NCI-H69 (cell line): ENCODE data around the gene HAND2.

Experiments
- DNase-seq: peaks from one replicate; lab custom pipeline; 2025; lab: John Stamatoyannopoulos, UW

The HAND2 gene

DNA sequence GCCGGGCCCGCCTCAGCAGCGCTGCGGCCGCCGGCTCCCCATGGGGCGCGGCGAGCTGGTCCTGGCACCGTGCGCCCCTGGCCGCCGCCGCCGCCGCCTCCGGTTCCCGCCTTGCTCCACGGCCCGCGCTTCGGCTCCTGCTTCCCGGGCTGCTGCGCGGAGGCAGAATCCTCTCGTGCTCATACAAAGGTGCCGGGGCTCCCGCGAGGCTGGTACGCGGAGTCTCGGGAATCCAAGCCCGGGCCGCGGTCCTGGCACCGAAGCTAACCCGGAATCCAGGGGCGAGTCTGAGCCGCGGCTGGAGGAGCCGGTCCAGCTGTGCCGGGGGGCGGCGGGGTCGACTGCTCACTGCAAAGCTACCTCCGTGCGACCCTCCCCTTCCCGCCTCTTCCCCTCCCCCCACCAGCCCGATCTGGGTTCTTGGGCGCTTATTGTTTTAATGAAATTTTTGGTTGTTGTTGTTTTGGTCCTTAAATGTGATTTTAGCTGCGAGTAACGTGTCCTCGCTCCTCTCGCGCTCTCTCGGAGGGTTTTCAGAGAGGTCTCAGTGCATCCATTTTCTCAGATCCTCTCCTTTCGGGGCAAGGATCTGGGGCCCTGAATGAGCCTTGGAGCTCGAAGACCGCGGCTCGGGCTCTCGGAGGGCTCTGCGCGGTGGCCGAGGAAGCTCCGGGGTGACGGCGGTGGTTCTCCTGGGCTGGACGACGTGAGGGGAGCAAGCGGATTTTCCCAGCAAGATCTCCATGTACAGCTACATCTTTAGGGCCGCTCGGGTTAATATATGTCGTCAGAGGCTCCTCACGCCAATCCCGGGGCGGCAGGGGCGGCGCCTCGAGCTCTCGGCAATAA lies at the start of gene HAND2:
Gene HAND2 (minus strand): TSS at position 753 of the 849 bp plus-strand sequence. CDS start 940 bp downstream, outside the sequence.
- DNase-seq = no peak

DNA sequence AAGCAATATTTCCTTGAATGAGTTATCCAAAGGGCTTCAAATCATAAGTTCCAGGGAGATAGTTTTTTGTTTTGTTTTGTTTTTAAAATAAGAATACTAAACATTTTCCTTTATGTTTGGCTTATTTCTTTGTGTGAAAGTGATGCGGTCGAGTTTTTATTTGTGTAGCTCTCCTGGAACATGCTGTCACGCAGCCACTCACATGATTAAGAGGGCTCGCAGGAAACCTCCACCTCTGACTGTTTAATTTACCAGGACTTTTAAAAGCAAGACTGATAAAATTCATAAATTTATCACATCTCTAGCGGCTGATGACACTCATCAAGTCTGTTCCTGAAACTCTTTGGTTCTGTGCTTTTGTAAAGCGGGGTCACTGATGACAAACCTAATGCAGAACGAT lies 48.9 kb upstream of the HAND2 start:
- no peak for DNase-seq

DNA sequence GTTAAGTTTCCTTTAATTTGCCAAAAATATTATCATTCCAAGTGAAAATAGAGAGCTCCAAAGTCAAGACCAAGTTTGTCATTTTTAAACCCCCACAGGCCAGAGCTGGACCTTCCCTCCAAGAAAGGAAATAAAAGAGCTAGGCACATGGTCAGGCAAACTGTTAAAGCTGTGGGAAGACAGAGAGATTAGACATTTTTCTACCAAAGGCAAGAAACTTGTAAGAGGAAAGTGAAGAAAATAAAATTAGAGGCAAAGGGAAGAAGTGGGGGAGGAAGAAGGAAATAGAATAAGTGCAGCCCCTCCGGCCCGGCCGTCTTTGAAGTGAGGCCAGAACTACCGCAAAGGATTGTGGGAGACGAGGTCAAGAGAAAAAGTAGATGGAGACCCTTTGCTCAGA lies 47.9 kb upstream of the HAND2 start:
- DNase-seq = no peak

DNA sequence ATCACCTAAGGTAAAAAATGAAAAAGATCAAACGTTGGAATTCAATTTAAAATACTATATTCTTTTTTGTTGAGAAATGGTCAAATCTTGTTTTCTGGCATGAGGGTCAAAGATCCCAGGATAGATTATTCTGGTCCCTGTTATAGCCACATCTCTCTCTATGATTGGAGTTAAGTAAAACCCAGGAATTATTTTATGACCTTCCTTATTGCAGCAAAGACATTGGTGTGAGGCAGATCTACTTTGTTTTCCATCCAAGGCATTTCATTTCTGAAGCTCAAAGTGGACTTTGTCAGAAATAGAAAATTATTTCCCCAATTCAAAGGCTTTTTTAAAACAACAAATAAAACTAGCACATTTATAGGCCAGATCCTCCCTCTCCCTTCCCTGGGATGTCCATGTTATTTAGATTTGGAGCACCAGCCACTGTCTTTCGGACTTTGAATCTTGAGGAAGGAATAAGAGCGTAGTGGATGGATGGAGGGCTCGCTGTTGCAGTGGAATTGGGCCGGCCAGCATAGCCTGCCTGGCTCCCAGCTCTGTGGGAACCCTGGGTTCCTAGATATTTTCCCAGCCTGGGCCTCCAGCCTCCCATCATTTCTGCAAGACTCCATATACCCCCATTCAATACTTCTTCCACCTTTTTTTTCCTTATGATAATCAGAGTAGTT lies 45.6 kb upstream of the HAND2 start:
- DNase-seq = no peak

DNA sequence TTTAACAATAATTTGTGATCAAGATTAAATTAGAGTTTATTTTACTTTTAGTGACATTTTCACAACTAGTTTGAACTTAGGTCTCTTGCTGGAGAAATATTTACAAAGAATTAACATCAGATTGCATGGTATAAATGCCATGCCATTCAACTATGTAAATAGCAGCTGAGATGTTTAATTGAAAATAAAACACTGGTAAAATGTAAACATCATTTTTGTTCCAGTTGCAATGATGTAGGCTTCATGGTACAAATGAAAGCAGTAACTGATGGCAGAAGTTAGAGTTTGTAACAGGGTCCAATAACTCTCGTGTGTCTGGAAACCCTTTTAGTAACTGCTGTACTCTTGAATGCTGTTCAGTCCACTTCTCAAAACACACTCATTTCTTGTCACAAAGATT lies 43.7 kb upstream of the HAND2 start:
- no peak for DNase-seq

DNA sequence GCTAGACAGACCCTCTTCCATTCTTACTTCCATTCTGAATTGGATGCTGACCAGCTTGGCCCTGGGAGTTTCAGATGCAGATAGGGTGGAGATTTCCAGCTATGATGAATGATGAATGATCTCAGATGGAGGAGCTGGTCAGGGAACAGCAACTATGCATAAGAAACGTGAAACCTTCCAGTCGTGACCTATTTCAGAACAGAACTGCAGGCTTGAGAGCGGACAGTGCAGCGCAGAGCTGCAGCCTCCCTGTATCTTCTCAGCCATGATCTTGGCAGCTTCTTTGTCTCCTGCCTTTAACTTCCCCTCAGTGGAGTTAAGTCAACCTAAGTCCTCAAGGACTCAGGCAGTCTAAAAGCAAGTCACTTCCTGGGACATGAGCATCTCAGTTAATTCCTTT lies 43.3 kb upstream of the HAND2 start:
- peak; percentile 13 for DNase-seq

DNA sequence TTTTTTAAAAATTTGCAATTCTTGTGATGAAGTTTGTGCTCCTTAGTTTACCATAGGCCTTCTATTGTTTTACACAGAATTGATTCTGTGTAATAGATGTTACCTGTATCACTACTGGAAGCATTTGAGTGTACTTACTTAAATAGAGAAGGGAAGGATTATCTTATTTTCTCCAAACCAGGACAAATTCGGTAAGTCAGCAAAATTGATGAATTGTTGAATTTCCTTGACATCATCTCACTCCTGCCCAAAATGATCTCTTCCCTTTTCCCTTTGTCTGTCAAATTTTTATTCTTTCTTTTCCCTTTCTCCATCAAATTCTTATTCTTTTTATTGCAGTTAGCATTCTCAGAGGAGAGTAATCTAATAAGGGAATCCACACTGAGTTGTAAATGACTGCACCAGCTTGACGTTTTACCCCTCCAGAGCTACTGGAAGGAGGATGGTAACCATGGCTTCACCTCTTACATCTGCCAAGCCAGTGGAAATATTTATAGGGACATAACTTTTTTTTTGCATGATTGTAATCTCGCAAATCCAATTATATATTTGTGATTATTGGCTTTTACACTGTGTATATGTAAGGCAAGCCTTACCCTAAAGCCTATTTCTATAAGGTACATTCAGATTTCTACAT lies 42.6 kb upstream of the HAND2 start:
- no peak for DNase-seq

DNA sequence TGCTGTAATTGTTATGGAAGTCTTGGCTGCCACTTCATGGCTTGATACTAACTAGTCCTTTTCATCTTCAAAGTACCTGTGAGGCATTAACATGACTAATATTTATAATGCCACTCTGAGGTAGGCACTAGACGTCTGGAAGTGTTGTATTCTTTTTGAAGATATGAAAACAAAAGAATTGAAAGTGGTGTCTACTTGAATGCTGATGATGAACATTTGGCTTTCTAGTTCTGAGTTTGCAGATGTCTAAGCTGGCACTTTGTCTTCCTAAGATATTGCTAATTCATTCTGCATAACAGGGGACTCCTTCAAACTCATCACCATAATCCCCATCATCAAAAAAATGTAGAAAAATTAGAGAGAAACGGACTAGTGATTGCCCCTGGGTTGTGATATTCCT lies 41.6 kb upstream of the HAND2 start:
- no peak for DNase-seq

DNA sequence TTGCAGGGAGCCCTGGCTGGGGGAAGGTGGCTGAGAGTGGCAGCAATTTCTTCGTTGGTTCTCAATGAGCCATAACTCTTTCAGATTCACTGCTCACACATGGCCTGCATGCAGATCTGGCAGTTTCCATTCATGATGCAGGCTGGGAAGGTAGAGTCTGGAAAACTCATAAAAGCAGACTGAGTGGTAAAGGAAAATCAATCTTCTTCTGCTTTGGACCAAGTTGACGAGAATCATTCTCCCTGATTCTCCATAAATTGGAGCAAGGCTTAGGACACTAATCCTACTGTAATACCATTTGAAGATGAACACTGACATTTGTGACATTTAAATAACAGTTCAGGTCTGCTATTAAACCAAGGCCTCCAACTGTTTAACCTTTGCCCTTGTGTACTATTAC lies 35.3 kb upstream of the HAND2 start:
- no peak for DNase-seq

DNA sequence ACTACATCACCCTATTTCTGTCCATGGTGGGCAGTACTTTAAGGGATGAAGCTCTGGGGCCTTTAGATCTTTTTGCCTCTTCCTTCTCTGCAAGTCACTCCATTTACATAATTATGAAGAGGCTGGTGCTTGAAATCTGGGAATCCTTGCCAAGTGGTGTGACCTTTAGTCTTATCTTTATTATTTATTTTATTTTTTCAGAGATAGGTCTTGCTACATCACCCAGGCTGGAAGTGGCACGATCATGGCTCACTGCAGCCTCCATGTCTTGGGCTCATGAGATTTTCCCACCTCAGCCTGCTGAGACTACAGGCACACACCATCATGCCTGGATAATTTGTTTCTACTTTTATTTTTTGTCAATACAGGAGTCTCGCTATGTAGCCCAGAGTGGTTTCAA lies 34.4 kb upstream of the HAND2 start:
- DNase-seq = no peak

DNA sequence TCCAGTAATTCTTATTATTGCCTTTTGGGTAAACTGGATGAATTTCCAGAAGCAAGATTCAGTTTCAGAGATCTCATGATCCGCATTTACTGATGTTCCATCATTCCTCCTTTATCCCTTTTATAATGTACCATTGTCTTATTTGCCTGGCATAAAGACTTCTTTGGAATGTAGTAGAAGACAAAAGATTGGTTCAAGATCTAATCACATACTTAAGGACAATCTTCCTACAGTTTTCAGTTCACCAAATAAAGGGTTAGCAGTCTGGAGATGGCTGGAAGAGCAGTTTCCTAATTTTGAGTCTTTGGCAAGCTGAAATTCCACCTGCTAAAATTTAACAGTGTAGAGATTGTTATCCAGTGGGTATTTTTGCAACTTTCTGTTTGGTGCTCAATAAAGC lies 30.9 kb upstream of the HAND2 start:
- DNase-seq = no peak

DNA sequence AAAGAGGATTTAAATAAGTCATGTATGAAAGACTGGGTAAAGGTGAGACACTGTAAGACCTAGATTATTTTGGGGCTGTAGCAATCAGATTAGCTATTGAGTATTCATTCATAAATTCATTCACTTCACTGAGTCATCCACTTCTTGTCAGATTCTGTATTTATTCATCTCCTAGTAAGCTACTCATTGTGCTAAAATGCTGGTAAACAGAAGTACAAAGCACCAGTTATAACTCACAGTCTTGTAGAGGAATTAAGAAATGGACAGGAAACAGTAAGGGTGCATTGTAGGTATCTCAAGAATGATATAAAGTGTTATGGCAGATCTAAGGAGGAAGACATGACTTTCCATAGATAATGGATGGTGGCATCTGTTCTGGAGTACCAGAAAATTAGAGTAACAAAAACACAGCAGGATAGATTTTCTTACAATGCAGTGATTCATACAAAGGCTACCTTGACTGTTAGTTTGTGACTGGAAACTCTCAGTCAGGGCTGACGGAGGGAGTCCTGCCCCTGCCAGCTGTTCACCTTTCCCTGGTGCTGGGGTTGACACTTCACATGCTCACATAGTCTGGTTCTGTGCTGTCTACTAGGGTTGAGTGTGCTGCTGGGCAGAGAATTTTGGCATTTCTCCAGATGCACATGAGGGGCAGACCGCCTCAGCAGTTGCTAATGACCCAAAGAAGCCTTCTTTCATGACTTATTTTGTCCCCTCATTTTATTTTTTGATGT lies 26.5 kb upstream of the HAND2 start:
- DNase-seq = peak; percentile 94

DNA sequence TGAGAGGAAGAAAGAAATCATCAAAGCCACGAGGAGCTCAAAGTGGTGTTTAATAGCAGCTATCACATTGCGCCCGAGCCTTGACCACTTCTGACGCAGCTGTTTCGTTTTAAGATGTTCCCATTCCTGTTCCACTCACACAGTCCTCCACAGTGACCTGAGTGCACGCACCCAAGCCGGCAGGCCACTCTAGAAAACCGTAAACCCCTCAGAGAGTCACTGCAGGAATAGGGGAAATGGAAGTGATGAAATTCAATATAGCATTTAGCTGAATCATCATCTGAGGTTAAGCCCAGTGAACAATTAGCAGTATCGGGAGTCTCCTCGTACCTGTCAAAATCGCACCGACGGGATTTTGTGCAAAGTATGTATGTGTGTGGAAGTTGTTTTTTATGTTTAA lies 17.9 kb upstream of the HAND2 start:
- peak; percentile 6 for DNase-seq

DNA sequence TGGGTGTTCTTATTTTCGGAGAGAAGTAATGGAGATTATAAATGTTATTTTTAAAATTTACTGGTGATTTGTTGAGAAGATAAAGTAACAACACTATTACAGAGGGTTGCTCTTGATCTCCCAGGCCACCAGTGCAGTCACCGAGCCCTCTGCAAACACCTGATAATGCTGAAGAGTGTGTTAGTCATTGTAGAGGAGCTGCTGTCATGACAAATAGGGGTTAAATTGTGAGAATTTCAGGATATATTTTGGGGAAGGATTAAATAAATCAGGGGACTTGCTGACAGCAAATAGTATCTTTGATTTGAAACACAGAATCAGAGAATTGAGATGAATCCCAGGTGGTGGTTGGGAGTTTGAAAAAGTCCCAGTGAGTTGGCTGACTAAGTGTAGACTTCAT lies 16.7 kb upstream of the HAND2 start:
- no peak for DNase-seq

DNA sequence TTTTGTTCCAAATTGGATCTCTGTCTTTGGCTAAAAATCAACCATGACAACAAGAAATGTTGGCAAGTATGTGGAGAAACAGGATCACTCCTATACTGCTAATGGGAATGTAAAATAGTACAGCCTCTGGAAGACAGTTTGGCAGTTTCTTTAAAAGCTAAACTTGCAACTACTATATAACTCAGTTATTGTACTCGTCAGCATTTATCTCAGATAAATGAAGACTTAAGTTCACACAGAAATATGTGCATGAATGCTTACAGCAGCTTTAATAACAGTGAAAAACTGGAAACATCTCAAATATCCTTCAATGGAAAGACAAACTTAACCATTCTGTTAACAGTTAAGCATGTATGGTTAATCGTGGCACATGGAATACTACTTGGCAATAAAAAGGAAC lies 15.4 kb upstream of the HAND2 start:
- DNase-seq = no peak

DNA sequence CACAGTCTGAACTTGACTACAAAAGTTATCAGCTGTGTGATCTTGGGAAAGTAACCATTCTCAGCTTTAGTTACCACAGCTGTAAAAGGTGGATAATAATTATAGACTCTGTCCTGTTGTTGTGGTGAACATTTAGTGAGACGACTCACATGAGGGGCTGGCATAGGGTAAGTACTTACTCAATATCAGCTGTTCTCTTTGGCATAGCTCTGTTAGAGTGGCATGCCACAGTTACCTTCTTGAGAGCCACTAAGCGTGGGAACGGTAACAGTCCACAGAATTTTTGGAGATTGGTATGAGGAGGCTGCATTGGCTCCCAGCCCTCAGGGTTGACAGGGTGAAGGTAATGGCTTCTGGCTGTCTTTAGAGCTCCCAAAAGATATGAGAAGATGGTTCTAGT lies 13.2 kb upstream of the HAND2 start:
- peak; percentile 29 for DNase-seq

DNA sequence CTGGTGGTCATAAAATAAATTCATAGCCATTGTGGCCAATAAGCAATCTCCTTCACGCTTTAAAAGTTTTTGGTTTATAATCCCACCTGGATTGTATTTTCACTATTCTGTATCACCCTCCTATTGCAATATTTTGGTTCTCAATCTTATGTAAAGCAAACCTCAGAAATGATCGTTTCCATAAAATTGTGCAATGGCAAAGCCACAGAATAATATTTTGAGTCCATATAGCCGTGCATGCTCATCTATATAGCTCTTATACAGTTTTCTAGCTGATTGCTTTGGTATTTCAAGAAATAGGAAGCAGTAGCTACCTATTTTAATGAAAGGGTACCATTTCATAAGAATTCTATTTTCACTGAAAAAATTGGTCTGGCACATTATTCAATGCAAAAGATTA lies 10.0 kb upstream of the HAND2 start:
- no peak for DNase-seq

DNA sequence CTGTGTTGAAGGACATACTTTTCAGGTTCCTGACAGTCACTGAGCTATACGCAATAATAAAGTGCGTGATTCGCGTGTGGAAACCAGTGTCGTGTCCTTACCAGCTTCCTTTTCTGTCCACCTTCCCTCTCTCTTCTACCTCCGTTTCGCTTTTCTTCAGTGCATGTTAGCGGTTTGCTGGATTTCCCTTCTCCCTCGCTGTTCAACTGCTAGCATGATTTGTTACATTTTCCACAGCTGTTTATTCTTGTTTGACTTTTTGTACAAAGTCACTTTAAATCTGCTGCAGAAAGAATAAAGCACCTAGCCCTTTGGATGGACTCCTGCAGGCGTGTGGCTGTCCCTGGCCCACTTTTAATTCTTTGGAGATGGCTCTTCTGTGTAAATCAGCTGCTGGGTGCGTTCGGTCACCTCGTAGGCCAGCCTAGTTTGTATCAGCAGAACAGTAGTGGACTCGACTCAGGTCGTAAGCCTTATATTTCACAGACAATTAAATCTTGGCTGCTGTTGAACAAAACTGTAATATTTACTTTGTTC lies 8.9 kb upstream of the HAND2 start:
- DNase-seq = peak; percentile 54

DNA sequence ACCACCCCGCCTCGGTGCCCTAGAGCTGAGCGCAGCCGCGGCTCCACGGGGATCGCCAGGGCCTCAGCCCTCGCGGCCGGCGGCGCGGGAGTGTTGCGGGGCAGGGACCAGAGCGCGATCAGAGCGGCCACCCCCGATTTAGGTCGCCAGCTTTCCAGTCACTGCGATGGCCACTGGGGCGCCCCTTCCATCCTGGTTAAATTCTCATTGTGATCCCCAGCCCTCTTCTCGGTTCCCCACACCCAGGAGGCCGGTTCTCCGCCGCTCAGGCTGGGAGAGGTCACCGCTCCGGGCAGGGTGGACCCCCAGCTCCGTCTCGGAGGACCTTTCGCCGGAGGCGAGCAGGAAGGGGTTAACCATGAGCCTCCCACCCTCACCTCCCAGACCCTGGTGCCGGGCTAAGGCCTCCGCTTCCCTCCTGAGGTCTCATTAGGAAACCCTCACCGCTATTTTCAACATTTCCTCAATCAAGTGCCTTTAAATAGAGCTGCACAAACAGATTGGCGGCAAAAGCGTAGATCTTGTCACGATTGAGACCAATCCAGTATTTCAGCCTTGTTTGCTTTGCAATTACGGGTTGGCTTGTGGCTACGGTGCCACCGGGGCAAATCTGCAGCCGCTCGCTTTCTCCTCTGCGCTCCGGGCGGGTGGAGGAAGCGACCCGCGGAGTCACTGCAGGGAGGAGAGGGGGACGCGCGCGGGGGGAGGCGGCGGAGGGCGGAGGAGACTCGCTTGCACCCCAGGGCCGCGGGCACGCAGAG lies 8.3 kb upstream of the HAND2 start:
- peak; percentile 91 for DNase-seq

DNA sequence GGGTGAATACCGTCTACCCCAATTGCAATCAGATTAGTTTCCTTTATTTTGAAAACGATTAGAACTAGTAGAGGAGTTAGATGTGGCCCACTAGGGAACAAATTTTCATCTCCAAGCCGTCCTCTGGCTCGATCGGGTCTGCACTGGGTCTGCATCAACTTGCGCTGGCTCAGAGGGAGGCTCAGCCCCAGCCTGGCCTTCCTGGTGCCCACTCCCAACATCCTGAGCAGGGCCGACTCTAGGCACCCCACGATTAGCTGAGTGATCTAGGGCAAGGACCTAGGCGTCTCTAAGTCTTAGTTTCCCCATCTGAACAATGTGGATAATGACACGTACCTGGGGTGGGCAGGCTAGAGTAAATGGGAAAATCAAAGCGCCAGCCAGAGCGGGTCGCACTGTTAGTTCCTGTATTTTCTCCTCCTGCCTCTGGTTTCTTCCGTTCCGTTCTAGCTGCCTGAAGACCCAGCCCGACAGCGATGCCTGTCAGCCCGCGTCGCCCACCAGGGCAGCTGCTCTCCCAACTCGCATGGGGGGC lies 7.7 kb upstream of the HAND2 start:
- no peak for DNase-seq

DNA sequence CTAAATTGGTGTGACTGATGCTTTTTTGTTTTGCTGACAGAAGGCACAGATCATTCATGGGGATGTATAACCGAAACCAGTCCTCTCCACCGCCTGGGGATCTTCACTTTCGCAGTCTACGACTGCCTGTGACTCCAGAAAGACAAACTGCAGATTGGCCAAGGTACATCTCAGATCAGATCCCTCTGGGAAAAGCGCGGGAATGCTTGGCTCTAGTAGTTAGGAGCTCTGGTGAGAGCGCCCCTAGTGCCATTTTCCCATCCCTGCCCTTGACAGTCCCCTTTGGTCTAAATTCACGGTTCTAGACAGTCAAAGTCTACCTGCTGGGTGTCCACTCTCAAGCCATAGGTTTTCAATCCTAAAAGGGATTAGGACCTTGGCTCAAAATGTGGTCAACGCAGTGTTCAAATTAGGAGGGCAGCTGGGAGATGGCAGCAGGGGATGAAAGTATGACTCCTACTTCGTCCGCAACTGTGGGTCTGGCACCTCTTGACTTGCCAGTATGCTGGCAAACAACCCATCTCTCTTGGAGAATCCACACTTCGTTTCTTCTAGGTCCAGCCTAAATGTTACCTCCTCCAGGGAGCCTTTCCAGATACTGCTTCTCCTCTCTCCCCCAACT lies 6.9 kb upstream of the HAND2 start:
- DNase-seq = no peak
